GM21717 (cell line): ENCODE results near the gene PF4V1.

Source experiments
- ATAC-seq: cut with Tn5 transposase; IDR thresholded peaks from one replicate; pipeline ENCODE4 v1.9.1; 2021; ENCODE audit warnings: mild to moderate bottlenecking, moderate library complexity; ENCODE audit not compliant: unreplicated experiment

Gene PF4V1, protein sequence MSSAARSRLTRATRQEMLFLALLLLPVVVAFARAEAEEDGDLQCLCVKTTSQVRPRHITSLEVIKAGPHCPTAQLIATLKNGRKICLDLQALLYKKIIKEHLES

DNA sequence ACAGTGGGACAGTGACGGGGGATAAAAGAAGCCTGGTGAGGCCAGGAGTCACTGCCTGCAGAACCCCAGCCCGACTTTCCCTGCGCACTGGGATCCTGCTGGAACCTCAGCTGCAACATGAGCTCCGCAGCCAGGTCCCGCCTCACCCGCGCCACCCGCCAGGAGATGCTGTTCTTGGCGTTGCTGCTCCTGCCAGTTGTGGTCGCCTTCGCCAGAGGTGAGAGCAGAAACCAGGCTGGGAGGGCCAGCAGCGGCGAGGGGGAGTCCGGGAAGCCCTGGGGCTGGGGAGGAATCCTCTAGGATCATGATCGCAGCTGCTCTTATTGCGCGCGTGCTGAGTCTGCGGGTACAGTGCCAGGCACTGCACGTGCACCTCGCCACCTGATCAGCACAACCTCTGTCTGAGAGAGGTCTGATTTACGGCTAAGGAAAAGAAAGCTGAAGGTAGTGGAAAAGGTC lies at the start of gene PF4V1:
Gene PF4V1, plus strand, starts transcription at position 51 of the 459 bp plus-strand sequence. Its CDS starts 67 bp downstream, at position 118.
- no peak for ATAC-seq

DNA sequence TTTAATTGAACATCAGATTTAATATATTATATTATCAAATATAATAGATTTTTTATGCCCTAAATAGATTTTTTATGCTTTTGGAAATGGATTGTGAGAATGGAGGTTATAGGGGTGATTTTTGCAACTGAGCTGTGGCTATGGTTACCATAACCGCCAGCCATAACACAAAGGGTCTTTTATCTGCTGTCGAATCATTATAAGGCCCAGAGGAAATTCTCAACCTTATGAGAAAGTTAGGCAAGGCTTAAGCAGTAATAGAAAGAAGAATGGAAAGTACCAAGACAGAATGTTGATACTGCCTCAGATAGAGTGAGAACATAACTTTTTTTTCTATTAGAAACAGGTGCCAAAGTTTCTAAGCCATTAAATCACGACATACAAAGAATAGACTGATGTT lies 42.9 kb upstream of the PF4V1 start:
- ATAC-seq = no peak

DNA sequence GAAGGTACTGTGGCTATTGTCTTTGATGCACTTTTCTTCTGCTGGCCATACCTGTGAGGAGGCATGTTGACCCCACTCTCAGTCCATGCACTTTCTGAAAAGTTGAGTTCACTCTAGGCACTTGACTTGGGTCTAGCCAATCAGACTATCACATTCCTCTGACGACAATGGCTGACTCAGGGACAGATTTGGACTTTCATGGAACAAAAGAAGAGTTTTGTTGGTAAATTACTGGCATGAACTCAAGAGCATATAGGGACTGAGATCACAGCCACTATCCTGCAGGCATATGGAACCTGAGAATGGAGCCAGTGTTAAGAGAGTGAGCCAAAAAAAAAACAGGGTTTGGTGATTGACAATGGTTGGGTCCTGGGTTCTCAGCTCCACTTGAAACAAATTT lies 41.3 kb upstream of the PF4V1 start:
- no peak for ATAC-seq

DNA sequence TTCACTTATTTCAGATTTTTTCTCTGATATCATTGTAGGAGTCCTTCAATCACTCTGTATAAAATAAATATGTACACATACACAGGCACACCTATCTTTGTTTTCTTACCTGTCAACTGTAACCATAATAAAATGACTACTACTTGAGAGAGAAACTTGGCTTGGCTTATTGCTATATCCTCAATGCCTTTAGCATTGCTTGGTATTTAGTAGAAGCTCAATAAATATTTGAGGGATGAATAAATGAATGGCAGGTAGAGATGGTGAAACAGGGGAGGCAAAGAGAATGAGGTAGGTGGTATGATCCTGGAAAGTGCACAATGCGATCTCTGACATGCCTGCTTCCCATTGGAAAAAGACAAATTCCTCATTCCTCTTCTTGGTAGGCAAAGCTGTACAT lies 38.4 kb upstream of the PF4V1 start:
- ATAC-seq = no peak

DNA sequence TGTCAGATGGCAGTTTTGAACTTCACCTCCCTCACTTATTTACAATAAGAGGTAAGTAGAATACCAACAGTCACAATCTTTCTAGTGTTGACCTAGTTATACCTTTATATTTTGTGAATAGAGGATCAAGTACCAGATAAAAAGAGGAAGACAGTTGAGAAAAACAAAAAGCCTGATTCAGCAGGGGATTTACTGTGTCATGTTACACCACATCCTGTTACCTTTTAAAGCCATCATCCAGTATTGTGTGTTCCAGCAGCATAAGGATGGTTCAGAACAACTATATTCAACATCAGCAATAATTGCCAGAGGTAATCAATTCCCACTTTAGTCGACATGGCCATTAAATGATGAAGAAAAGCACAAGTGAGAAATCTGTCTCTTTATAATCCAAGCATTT lies 38.0 kb upstream of the PF4V1 start:
- ATAC-seq = no peak

DNA sequence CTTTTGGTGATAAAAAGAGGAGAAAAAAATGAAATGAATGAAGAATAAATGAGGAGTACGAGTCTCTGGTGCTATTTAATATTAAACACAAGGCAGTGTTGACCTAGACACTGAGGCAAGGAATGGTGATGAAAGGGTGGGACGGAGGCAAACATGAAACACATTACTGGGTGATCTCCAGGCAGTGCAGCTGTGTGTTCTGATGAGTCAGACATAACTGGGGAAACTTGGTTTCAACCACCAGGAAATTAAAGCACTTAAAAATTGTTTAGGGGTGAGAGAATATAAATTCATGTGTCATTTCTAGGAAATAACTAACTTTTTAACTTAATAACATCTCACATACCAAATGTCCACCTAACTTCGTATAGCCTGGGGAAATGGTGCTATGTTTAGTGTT lies 36.3 kb upstream of the PF4V1 start:
- no peak for ATAC-seq

DNA sequence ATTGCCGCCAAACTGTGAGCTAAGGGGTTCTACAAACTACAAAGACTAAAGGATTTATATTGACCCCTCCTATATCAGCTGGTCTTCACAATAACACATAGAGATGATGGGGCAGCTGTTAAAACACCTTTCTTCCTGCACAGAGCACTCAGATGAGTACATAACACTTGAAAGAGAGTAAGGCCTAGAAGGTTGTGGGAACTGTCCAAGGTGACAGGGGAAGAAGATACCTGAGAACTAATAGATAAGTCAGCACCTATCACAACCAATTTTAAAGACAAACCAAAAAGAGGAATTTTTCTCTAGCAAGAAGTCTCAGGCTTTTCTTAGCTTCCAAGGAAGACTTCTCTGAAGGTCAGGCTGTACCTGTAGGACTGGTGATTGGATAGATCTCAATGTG lies 35.8 kb upstream of the PF4V1 start:
- ATAC-seq = no peak

DNA sequence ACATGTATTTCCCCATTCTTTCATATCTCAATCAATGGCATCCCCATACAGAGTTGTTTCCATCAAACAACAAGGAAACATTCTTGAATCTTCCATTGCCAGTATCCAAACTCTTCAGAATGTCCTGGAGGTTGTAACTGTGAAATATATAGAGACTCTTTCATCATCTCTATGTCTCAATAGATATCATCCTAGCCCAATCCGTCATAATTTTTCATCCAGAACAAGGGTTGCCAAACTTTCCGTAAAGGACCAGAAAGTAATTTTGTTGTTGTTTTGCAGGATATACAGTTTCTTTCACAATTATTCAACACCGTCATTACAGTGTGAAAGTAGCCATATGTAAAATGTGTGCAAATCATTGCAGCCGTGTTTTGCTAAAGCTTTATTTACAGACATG lies 31.8 kb upstream of the PF4V1 start:
- no peak for ATAC-seq

DNA sequence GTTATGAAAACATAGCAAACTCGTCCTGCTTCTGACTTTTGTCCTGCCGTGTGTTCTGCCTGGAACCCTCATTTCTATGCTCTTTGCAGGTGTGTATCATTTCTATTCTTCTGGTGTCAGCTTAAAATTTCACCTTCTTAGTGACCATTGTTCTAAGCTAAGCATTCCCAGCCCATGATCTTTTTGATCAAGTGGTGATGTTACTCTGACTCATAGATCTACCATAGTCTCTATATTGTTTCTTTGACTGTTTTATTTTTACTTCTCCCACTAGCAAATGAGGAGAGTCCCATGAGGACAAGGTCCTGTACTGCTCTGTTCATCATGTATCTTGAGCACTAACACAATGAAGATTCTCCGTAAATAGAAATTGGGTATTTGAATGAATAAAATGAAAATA lies 30.7 kb upstream of the PF4V1 start:
- no peak for ATAC-seq

DNA sequence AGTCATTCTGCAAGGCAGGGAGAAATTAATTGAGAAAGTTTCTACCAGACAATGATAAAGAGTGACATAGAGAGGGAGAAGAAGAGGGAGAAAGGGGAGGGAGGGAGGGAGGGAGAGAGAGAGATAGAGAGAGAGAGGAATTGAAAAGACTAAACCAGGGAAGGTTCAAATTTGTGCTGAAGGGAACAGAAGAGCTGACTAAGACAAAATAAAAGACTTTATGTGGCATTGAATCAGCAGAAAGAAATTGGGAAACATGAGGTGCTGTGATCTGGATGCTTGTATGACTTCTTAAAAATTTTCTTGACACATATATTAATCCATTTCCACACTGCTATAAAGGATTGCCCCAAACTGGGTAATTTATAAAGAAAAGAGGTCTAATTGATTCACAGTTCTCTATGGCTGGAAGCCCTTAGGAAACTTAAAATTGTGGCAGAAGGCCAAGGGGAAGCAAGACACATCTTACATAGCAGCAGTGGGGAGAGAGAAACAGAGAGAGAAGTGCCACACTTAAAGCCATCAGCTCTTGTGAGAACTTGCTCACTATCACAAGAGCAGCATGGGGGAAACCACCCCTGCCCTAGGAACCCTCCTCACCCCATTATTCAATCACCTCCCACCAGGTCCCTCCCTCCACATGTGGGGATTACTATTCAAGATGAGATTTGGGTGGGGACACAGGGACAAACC lies 30.1 kb upstream of the PF4V1 start:
- ATAC-seq = no peak

DNA sequence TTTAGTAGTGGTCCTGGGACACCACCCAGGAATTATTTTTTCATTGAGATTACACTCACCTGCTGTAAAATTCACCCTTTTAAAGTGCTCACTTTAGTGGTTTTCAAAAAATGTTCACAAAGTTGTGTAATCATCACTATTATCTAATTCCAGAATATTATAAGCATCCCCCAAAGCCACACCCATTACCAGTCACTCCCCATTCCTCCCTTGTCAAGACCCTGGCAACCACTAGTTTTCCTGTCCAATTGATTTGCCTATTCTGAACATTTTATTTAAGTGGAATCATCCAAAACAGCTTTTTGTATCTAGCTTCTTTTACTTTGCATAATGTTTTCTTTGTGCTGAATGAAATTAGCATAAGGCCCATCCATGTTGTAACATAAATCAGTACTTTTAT lies 29.3 kb upstream of the PF4V1 start:
- ATAC-seq = no peak

DNA sequence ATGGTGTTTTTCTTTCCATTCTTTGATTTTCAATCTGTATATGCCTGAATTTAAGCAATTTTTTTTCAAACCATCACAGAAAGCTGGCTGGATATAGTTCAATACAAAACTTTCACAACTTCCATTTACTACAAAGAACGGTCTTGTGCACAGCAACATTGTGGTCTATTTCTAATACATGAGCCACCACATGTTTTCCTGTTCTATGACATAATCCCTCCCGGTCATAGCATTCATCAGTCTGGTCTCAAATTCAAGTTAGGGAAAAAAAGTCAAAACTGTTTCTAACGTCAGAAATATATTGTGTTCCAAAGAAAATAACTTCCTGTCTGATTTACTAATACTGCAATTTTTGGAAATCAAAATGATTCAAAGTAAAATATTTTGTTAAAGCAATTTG lies 24.1 kb upstream of the PF4V1 start:
- ATAC-seq = no peak

DNA sequence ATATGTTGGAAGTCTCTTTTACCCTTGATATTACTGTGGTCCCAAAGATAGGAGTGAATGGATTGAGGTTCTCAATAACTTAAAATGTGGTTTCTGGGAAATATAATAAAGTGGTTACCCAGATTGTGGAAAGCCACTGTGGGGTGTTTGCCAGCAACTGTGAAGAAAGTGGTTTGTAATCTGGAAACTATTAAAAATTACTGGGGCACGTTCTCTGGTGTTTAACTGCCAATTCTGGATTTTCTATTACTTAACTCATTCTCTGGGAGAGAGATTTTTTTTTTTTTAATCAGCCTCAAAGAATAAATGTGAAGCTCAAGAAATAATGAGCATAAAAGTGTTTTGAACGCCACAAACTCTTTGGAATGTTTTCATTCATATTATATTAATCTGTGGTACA lies 21.5 kb upstream of the PF4V1 start:
- no peak for ATAC-seq

DNA sequence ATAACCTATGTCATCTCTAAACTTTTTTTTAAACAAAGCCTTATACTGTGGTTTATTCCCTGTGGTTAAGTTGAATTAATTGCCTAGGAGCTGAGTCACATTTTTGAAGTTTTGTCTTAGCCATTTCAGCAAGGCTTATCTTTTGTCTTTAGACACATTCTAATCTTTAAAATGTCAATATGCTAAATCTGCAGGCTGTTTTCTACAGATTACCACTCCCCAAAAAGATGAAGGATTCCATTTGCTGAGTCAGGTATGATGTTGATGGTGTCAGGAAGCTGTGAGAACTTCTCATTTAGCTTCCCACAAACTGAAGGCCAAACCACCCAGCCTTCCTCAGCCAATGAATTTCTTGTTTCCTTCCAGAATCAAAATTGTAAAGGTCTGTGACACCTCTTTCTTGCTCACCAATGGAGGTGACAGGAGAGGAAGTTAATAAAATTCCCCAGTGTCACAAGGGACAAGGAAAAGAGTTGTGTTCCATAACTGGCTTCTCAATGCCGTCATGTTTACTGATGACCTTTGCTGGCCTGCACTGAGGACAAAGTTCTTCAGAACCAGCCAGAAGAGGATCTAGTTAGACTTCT lies 20.4 kb upstream of the PF4V1 start:
- ATAC-seq = no peak

DNA sequence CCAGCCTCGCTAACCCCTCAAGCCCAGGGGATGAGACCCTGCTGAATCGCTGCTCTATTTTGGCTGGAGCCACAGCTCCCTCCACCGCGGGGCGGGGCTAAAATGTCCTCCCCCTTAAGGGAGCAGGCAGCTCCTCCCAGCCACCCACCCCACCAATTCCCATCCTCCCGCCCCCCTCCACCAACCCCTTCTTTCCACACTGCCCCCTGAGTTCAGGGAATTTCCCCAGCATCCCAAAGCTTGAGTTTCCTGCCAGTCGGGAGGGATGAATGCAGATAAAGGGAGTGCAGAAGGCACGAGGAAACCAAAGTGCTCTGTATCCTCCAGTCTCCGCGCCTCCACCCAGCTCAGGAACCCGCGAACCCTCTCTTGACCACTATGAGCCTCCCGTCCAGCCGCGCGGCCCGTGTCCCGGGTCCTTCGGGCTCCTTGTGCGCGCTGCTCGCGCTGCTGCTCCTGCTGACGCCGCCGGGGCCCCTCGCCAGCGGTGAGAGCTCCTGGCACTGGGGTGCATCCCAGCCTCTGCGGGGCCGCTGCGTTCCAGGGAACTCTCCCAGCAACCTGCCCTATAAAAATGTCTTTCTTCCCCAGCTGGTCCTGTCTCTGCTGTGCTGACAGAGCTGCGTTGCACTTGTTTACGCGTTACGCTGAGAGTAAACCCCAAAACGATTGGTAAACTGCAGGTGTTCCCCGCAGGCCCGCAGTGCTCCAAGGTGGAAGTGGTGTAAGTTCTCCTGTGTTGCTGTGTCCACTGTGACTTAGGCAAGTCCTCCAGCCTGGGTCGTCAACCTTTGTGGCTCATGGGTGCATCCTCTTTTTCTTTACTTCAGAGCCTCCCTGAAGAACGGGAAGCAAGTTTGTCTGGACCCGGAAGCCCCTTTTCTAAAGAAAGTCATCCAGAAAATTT lies 16.5 kb upstream of the PF4V1 start, which contains the start of gene CXCL6:
Gene CXCL6, plus strand, starts transcription at position 306 of the 907 bp plus-strand sequence. Its CDS starts 73 bp downstream, at position 379.
- ATAC-seq = no peak

DNA sequence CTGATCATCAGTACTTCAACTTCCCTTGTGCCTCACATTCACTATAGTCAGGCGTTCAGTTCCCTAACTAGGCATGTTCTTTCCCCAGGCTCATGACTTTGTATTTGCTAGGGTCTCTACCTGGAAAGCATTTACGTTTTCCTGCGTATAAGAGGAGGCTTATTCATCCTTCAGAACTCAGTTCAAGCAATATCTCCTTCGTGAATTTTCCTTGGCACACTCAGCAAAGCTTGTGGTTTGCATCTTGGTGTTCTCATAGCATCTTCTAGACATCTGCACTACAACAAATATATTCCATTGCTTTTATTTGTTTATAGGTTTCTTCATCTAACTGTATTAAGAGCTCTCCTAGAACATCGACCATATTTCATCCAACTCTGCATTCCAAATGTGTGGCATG lies 14.0 kb upstream of the PF4V1 start:
- ATAC-seq = no peak

DNA sequence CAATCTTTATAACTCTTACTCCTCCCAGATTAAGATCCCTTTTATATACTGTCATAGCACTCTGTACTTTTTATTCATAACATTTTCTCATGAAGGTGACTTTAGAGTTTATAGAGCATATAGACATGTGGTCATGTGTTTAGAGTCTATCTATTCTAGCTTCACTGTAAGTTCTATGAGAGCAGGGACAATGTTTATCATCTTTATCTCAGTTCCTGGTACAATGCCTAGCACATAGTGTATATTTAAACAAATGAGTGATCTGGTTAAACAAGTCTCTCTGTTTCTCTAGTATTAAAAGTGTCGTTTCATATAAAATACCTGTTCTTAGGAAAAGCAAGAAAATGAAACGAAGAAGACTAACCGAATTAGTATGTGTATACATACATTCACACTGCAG lies 13.4 kb upstream of the PF4V1 start:
- no peak for ATAC-seq

DNA sequence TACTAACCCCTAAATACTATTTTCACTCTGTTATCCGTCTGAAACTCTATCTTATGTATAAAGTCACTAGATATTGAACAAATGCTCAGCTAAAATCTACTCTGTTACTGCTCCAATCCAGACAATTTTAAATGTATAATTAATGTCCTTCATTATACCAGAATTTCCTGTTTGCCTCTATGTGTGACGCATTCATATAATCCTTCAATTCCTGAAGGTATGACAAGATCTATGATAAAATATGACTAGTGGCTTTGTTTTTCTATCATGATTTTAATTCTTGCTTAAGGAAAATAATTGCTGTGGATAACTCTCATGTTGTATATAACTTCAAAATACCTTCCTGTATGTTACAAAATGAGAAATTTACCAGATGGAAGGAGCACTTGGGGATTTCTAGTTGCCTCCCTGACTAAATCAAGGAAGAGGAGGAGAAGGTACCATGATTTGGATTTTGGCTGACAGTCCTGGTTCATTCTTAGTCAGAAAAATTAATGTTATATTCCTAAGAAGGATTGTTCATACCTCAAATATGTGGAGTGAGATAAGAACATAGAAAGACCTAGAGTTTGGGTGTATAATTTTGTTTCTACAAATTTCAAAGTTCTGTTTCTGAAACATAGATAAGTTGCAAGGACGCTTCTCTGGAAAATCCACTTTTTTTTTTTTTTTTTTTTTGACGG lies 11.7 kb upstream of the PF4V1 start:
- ATAC-seq = no peak

DNA sequence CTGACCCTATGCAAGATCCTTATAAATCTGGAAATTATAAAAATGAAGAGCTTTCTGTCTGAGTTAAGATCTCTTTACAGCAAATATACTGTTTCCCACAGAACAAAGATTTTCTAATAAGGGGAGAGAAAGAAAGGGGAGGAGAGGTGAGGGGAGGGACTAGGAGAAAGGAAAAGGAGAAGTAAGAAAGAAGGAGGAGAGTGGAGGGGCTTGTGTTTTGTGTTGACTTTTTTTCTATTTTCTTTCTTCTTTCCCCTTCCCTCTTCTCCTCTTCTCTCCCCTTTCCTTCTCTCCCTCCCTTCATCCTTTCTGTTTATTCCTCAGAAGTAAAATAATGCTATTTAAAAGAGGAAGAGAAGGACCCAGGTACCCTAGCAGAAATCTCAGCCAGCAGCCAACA lies 10.4 kb upstream of the PF4V1 start:
- no peak for ATAC-seq

DNA sequence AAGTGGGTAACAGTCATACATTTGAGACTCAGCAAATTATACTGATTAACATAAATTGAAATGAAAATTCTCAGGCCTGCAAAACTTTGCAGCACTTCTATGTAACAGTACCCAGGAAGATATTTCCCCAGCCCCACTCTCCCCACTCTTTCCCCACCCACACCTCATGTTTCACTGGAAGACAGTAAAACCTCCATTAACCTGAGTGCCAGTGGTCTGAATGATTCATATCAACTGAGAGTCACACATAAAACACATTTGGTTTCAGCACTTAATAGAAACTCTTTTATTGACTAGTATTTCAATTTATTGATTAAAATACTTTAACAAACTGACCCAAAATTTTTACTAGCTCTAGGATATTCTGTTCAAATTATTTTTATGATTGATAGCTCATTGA lies 9.7 kb upstream of the PF4V1 start:
- ATAC-seq = no peak

DNA sequence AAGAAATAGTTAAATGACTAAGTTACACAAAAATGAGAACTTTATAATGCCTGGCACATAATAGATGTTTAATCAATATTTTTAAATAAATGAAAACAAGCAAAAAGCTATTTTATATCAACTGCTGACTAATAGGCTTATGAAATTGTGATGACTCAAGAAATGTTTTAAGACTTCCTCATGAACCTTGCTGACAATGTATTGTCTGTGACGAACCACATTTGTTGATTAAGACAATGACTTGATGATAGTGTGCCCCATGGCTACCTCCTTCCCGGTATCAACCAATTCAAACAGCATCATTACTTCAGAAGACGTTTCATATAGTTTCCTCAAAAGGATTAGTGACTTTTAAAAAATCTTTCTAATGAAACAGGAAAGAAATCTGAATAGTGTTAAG lies 8.8 kb upstream of the PF4V1 start:
- no peak for ATAC-seq
